HepG2 (cell line): Measurements from ENCODE around the gene CCDC69. TPM values are rescaled to one million over a fixed set of nuclear protein-coding genes. Genes with fewer than 3 reads are reported as not detected.

ENCODE experiments used
- ATAC-seq: fragments of 200-7000 bp; cut with Tn5 transposase; 3 replicates; pipeline ENCODE4 v1.9.1; 2020; ENCODE audit warnings: mild to moderate bottlenecking, moderate library complexity
- BruUV-seq: library from RNA; stranded (reverse); fragments of 400-500 nt; replicated peaks from 2 replicates; lab custom pipeline; 2021; lab: Mats Ljungman, UMichigan
- CTCF ChIA-PET: fragments of 300-600 bp; formaldehyde crosslinking; extraction: SDS; loops from one replicate; lab custom pipeline; 2021; ENCODE audit warnings: low total read pairs, inconsistent platforms, low intra/inter-chr PET ratio; lab: Yijun Ruan, JAX
- POLR2A ChIA-PET: fragments of 350-600 bp; sonication (Branson Sonifier 250); formaldehyde crosslinking; loops from one replicate; lab custom pipeline; 2020; ENCODE audit warnings: antibody characterized with exemption, inconsistent platforms; lab: Yijun Ruan, JAX
- DNase-seq: peaks from one replicate; pipeline ENCODE4 v3.0.0-alpha.2; 2015; ENCODE audit warnings: low spot score
- FAIRE-seq: peaks from 3 replicates; lab custom pipeline; 2011; peaks lifted over from hg19 to GRCh38; lab: Jason Lieb, UNC
- H2AFZ ChIP-seq: one replicate; pipeline ENCODE4 v1.6.1; 2011; ENCODE audit warnings: low read length, inconsistent platforms
- H3K27ac ChIP-seq: fragments of 300-600 bp; 3 replicates; pipeline ENCODE4 v1.8.0; 2011; ENCODE audit warnings: mixed run types, mild to moderate bottlenecking, mixed read lengths, low read length, inconsistent platforms; ENCODE audit not compliant: insufficient read depth; ENCODE audit errors: extremely low read length
- H3K27me3 ChIP-seq, 2 experiments: fragments of 200-600 bp in 1 of 2; 2 replicates in 1 of 2; 3 replicates in 1 of 2; pipeline versions ENCODE4 v1.6.0 to v1.8.0; 2011; ENCODE audit warnings: low read length in 2 of 2, mild to moderate bottlenecking in 2 of 2, moderate library complexity in 2 of 2, inconsistent platforms in 1 of 2; ENCODE audit not compliant: insufficient read depth in 2 of 2, control insufficient read depth in 1 of 2
- H3K36me3 ChIP-seq, 2 experiments: fragments of 200-600 bp in 1 of 2; replicated peaks in 1 of 2; 2 replicates in 1 of 2; 3 replicates in 1 of 2; pipeline versions ENCODE4 v1.5.1 to v1.8.0; 2011; ENCODE audit warnings: low read length in 2 of 2, inconsistent platforms in 1 of 2; ENCODE audit not compliant: insufficient read depth in 2 of 2, control insufficient read depth in 1 of 2
- H3K4me1 ChIP-seq: 2 replicates; pipeline ENCODE4 v1.5.1; 2012; ENCODE audit warnings: low read length, inconsistent platforms; ENCODE audit not compliant: insufficient read depth
- H3K4me2 ChIP-seq: 2 replicates; pipeline ENCODE4 v1.6.0; 2011; ENCODE audit warnings: low read depth, low read length, inconsistent platforms
- H3K4me3 ChIP-seq, 3 experiments: fragments of 200-600 bp in 1 of 3; sonication (generic), shearing (Covaris generic) in 1 of 3; replicated peaks in 1 of 3; 2 replicates each; pipeline ENCODE4 v1.5.1; 2011 to 2016; ENCODE audit warnings: low read length in 3 of 3, inconsistent platforms in 2 of 3, low read depth in 2 of 3, mild to moderate bottlenecking in 2 of 3, control low read depth in 1 of 3, mixed read lengths in 1 of 3; ENCODE audit not compliant: insufficient read depth in 1 of 3
- H3K79me2 ChIP-seq: one replicate; pipeline ENCODE4 v1.6.1; 2011; ENCODE audit warnings: low read length, inconsistent platforms; ENCODE audit not compliant: insufficient read depth
- H3K9ac ChIP-seq: 2 replicates; pipeline ENCODE4 v1.6.0; 2011; ENCODE audit warnings: mild to moderate bottlenecking, low read depth, low read length, inconsistent platforms; ENCODE audit not compliant: insufficient read depth
- H3K9me3 ChIP-seq: 2 replicates; pipeline ENCODE4 v1.5.1; 2012; ENCODE audit warnings: mild to moderate bottlenecking, low read length
- H4K20me1 ChIP-seq: 2 replicates; pipeline ENCODE4 v1.6.0; 2011; ENCODE audit warnings: inconsistent platforms, mild to moderate bottlenecking, low read length, moderate library complexity; ENCODE audit not compliant: insufficient read depth
- HNRNPUL1 ChIP-seq: fragments of 200-400 bp; formaldehyde crosslinking; IDR thresholded peaks from 2 replicates; pipeline ENCODE4 v1.6.1; 2017; ENCODE audit warnings: low read depth, mild to moderate bottlenecking, low read length, moderate library complexity
- MIER2 ChIP-seq: IDR thresholded peaks from 2 replicates; pipeline ENCODE4 v1.6.1; 2016; ENCODE audit warnings: missing biosample characterization, missing genetic modification reagents
- ZNF383 ChIP-seq: sonication (generic); formaldehyde crosslinking; IDR thresholded peaks from 2 replicates; pipeline ENCODE4 v1.4.0; 2020; ENCODE audit warnings: missing genetic modification reagents, mild to moderate bottlenecking, borderline replicate concordance
- ZNF737 ChIP-seq: sonication (generic); formaldehyde crosslinking; IDR thresholded peaks from 2 replicates; pipeline ENCODE4 v1.5.0; 2020; ENCODE audit warnings: missing genetic modification reagents, mild to moderate bottlenecking, borderline replicate concordance
- WGBS: methylation state at CpG from one replicate; pipeline ENCODE4 v1.1.6; 2017; ENCODE audit warnings: low lambda C conversion rate; 5-methylcytosine and 5-hydroxymethylcytosine counted together
- in situ Hi-C: cut with HindIII; loops from 2 replicates; pipeline ENCODE4 v1.10.0; 2017; ENCODE audit warnings: low pct_unique_long_range_greater_than_20kb; ENCODE audit not compliant: extremely low pct_ligation_motif_present
- intact Hi-C: fragments of 100-400 bp; cut with micrococcal nuclease; formaldehyde crosslinking; loops from one replicate; pipeline ENCODE4 v1.10.0; 2022; ENCODE audit not compliant: unreplicated experiment
- polyA plus RNA-seq, 8 experiments: library from polyadenylated mRNA; depleted of rRNA in 3 of 8; stranded (reverse) in 7 of 8; unstranded in 1 of 8; fragments of >200 nt; fragmentation: Illumina TruSeq in 4 of 8; extraction: Trizol in 4 of 8; gene quantifications; 2 replicates each; pipeline versions ENCODE4 v1.2.1 to v1.2.3, GENCODE V29; 2011 to 2016; ENCODE audit warnings: low read depth in 4 of 8, missing spikeins in 1 of 8, mixed read lengths in 1 of 8; ENCODE audit not compliant: insufficient read depth in 1 of 8
- total RNA-seq, 5 experiments: library from RNA; depleted of rRNA; stranded (reverse); fragments of >200 nt; fragmentation: Illumina TruSeq; extraction: Trizol; gene quantifications; 2 replicates each; pipeline ENCODE4 v1.2.3, GENCODE V29; 2016; ENCODE audit warnings: low read depth in 1 of 5
- TF ChIP-seq, protein P1 (sequence below), 2 experiments: sonication (generic) in 1 of 2; formaldehyde crosslinking in 1 of 2; IDR thresholded peaks; 2 replicates each; pipeline versions ENCODE4 v1.4.0 to v1.6.1; 2016 to 2020; ENCODE audit warnings: borderline replicate concordance in 1 of 2, low read depth in 1 of 2, mild to moderate bottlenecking in 1 of 2, missing genetic modification reagents in 1 of 2

Gene CCDC69
- total and polyA plus RNA-seq, 2 of the 13 experiments (the other 11 are each of a cell fraction or from before 2014, with no cell fraction given), result 12.2 to 45.2 TPM

DNA sequence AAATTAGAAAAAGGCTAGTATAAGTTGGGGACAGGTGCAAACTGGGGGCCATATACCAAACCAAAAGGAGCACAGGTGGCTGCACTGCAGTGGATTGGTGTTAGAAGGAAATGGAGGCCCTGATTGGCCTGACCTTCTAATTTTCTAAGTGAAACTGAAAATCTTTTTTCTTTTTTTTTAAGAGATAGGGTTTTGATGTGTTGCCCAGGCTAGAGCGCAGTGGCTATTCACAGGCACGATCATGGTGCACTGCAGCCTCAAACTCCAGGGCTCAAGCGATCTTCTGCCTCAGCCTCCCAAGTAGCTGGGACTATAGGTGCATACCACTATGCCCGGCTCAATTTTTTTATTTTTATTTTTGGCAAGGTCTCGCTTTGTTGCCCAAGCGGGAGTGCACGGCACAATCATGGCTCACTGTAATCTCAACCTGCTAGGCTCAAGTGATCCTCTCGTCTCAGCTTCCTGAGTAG is 9.8 kb upstream of the CCDC69 start:
- no peak for FAIRE-seq
- Histone ChIP-seq H3K4me2 (peak overlapping the region; percentile 89), H3K4me1 (peaks cover 46% of the 10 kb centered on the region), H3K9me3 (no peaks in the 10 kb centered on the region), H2AFZ (no peak overlapping the region), H3K27me3 (peaks cover 1 to 8% of the 10 kb centered on the region in 2 experiments; a peak in 1 of 5 replicates), H3K36me3 (no peaks in the 10 kb centered on the region), H3K27ac (no peak overlapping the region), H4K20me1 (no peaks in the 10 kb centered on the region), H3K4me3 (0 out of 6 replicates have a peak overlapping the region, but pooled peaks of 1 of the 3 experiments have one; percentile 56), H3K9ac (no peak overlapping the region), H3K79me2 (no peaks in the 10 kb centered on the region)
- ChIA-PET POLR2A (interaction anchor here (1.6 to 2.9 kb wide), 4 partner anchors 10 to 538 kb away, joined by 3 to 89 read pairs (median 14); partner anchors contain the start of genes CCDC69, G3BP1 and GM2A), CTCF (no interaction called here)
- intact Hi-C loops, result loop anchor here (1.0 kb wide), 1 partner anchor 9 kb away; the partner anchor contains the start of gene CCDC69
- BruUV-seq, result no TSS peak
- ATAC-seq, result no peak
- WGBS, result 58% methylated on average over 8 of the region's 8 CpGs
- in situ Hi-C loops, result loop anchor here (10.0 kb wide), 1 partner anchor 109 kb away; no protein-coding TSS in a partner anchor
- no peak for DNase-seq
- TF ChIP-seq ZNF737 (CRISPR knock-in tag) (no peak), ZNF383 (no peak), MIER2 (CRISPR knock-in tag) (no peak), HNRNPUL1 (no peak)
- TF ChIP-seq, protein P1, sequence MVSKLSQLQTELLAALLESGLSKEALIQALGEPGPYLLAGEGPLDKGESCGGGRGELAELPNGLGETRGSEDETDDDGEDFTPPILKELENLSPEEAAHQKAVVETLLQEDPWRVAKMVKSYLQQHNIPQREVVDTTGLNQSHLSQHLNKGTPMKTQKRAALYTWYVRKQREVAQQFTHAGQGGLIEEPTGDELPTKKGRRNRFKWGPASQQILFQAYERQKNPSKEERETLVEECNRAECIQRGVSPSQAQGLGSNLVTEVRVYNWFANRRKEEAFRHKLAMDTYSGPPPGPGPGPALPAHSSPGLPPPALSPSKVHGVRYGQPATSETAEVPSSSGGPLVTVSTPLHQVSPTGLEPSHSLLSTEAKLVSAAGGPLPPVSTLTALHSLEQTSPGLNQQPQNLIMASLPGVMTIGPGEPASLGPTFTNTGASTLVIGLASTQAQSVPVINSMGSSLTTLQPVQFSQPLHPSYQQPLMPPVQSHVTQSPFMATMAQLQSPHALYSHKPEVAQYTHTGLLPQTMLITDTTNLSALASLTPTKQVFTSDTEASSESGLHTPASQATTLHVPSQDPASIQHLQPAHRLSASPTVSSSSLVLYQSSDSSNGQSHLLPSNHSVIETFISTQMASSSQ (IDR thresholded peaks at IDR 0.05; ENCODE audit: low read depth), result no peak
- TF ChIP-seq, protein P1 (CRISPR knock-in tag; IDR thresholded peaks at IDR 0.05; ENCODE audit: borderline replicate concordance), result no peak
